ENCODE data around the gene ARCN1. TPM values are rescaled to one million over a fixed set of nuclear protein-coding genes. Genes with fewer than 3 reads are reported as not detected.

The ARCN1 gene
- total and polyA plus RNA-seq, 2 of the 4 experiments (the other 2 are of a cell fraction) = 148 to 212 TPM

GRCh38 chr11:118631142-118631909 is 59.1 kb downstream of the ARCN1 start:
- Histone ChIP-seq H3K27ac (ENCODE audit: insufficient read depth, low read length) (no peak overlapping the region), H3K18ac (ENCODE audit: low read depth, low read length) (no peak overlapping the region), H2BK5ac (ENCODE audit: low read depth, low read length, poor library complexity, severe bottlenecking) (no peak overlapping the region), H3K9ac (ENCODE audit: low read depth, low read length) (no peak overlapping the region), H4K20me1 (ENCODE audit: insufficient read depth, low read length) (peaks cover 78% of the 10 kb centered on the region), H4K8ac (ENCODE audit: low read depth in 2 of 2, low read length in 2 of 2) (no peak overlapping the region), H2AK9ac (replicated peaks; ENCODE audit: low read depth, low read length, poor library complexity) (no peak overlapping the region), H2AK5ac (ENCODE audit: low read depth, low read length) (no peak overlapping the region), H3K4me1 (ENCODE audit: control insufficient read depth, insufficient read depth, low read length) (peaks cover 20% of the 10 kb centered on the region), H3K56ac (ENCODE audit: extremely low read depth, insufficient read depth, low read length) (no peak overlapping the region), H4K91ac (ENCODE audit: insufficient read depth, low read depth, low read length) (no peak overlapping the region), H3K79me1 (ENCODE audit: low read depth in 1 of 2, low read length in 2 of 2) (peaks cover 46 to 93% of the 10 kb centered on the region in 2 experiments), H2AFZ (replicated peaks; ENCODE audit: low read length, poor library complexity) (no peak overlapping the region), H3K9me3 (ENCODE audit: control insufficient read depth, insufficient read depth, low read length) (no peaks in the 10 kb centered on the region), H3K4me3 (ENCODE audit: insufficient read depth, low read depth, low read length) (no peak overlapping the region), H3K27me3 (ENCODE audit: control insufficient read depth, insufficient read depth, low read length) (no peaks in the 10 kb centered on the region), H2BK15ac (ENCODE audit: low read depth, low read length) (no peak overlapping the region), H3K14ac (replicated peaks; ENCODE audit: low read depth, low read length) (no peak overlapping the region), H3K9me1 (ENCODE audit: insufficient read depth, low read length) (peaks cover 40% of the 10 kb centered on the region), H3K4ac (ENCODE audit: low read depth, low read length) (no peak overlapping the region), H3K23ac (ENCODE audit: low read depth, low read length) (no peak overlapping the region), H3K36me3 (ENCODE audit: control insufficient read depth, insufficient read depth, low read length) (peaks cover 85% of the 10 kb centered on the region), H2BK120ac (ENCODE audit: low read depth, low read length) (no peak overlapping the region), H3K4me2 (ENCODE audit: low read depth, low read length) (no peak overlapping the region), H4K5ac (ENCODE audit: low read depth, low read length) (no peak overlapping the region), H2BK20ac (ENCODE audit: low read depth, low read length) (no peak overlapping the region)
- DNase-seq = no peak
- BruUV-seq (replicated peaks) = no TSS peak
- no peak for ATAC-seq (ENCODE audit: low read depth)
- dilution Hi-C loops (cut with HindIII; ENCODE audit: low sequenced_read_pairs, unreplicated experiment) = no loop called here
- ChIA-PET CTCF (no interaction called here), POLR2A (ENCODE audit: unreplicated experiment) (no interaction called here)
- in situ Hi-C loops (cut with MboI; ENCODE audit: low sequenced_read_pairs) = no loop called here
- TF ChIP-seq, protein P1, sequence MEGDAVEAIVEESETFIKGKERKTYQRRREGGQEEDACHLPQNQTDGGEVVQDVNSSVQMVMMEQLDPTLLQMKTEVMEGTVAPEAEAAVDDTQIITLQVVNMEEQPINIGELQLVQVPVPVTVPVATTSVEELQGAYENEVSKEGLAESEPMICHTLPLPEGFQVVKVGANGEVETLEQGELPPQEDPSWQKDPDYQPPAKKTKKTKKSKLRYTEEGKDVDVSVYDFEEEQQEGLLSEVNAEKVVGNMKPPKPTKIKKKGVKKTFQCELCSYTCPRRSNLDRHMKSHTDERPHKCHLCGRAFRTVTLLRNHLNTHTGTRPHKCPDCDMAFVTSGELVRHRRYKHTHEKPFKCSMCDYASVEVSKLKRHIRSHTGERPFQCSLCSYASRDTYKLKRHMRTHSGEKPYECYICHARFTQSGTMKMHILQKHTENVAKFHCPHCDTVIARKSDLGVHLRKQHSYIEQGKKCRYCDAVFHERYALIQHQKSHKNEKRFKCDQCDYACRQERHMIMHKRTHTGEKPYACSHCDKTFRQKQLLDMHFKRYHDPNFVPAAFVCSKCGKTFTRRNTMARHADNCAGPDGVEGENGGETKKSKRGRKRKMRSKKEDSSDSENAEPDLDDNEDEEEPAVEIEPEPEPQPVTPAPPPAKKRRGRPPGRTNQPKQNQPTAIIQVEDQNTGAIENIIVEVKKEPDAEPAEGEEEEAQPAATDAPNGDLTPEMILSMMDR (conservative IDR thresholded peaks at IDR 0.05; ENCODE audit: low read depth, low read length) = no peak
- TF ChIP-seq CEBPB (IDR thresholded peaks at IDR 0.05; ENCODE audit: low read depth, low read length) (no peak), BHLHE40 (IDR thresholded peaks at IDR 0.05; ENCODE audit: low read depth, low read length) (no peak), MAZ (IDR thresholded peaks at IDR 0.05; ENCODE audit: borderline replicate concordance, low read depth, low read length) (no peak), CHD1 (IDR thresholded peaks at IDR 0.05; ENCODE audit: low read depth, low read length) (no peak), SMC3 (IDR thresholded peaks at IDR 0.05; ENCODE audit: low read depth, low read length) (no peak), RAD21 (IDR thresholded peaks at IDR 0.05; ENCODE audit: low read length) (no peak), MXI1 (IDR thresholded peaks at IDR 0.05; ENCODE audit: borderline replicate concordance, low read depth, low read length) (no peak), RFX5 (IDR thresholded peaks at IDR 0.05; ENCODE audit: low read depth, low read length) (no peak), POLR2A (IDR thresholded peaks at IDR 0.05; ENCODE audit: low read depth, low read length) (no peak), USF2 (IDR thresholded peaks at IDR 0.05; ENCODE audit: low read depth, low read length) (no peak), FOS (IDR thresholded peaks at IDR 0.05; ENCODE audit: low read depth, low read length) (no peak), NFE2L2 (IDR thresholded peaks at IDR 0.05; ENCODE audit: low read depth, low read length) (no peak), MAFK (IDR thresholded peaks at IDR 0.05; ENCODE audit: low read depth, low read length) (no peak)
- TF ChIP-seq, protein P2, sequence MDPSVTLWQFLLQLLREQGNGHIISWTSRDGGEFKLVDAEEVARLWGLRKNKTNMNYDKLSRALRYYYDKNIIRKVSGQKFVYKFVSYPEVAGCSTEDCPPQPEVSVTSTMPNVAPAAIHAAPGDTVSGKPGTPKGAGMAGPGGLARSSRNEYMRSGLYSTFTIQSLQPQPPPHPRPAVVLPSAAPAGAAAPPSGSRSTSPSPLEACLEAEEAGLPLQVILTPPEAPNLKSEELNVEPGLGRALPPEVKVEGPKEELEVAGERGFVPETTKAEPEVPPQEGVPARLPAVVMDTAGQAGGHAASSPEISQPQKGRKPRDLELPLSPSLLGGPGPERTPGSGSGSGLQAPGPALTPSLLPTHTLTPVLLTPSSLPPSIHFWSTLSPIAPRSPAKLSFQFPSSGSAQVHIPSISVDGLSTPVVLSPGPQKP (IDR thresholded peaks at IDR 0.05; ENCODE audit: borderline replicate concordance, low read depth, low read length) = no peak
- intact Hi-C loops (cut with micrococcal nuclease) = no loop called here
- 96% methylated on average over 12 of the region's 14 CpGs; no CpG with 5 or more reads in 1 of the 2 experiments for WGBS, 2 experiments (ENCODE audit: extremely low coverage in 2 of 2, insufficient read length in 1 of 2)

Measured in IMR-90 (cell line).